Muscle layer of duodenum (tissue), 2 donors: Measurements from ENCODE around the gene BATF2.
A peak's percentile ranks its signal among the peaks of the same experiment; 100 is the strongest.

Source experiments
- H3K27ac ChIP-seq: one replicate; pipeline ENCODE4 v1.7.0; 2013; ENCODE audit warnings: mild to moderate bottlenecking, low read length
- H3K27me3 ChIP-seq: one replicate; pipeline ENCODE4 v1.7.0; 2013; ENCODE audit warnings: low read depth, mild to moderate bottlenecking, control low read depth, low read length
- H3K36me3 ChIP-seq, 2 donors: one replicate each; pipeline ENCODE4 v1.7.0; 2013; ENCODE audit warnings: low read length in 2 of 2, control low read depth in 1 of 2, mild to moderate bottlenecking in 1 of 2; ENCODE audit not compliant: insufficient read depth in 2 of 2, control insufficient read depth in 1 of 2
- H3K4me1 ChIP-seq, 2 donors: one replicate each; pipeline ENCODE4 v1.7.0; 2013; ENCODE audit warnings: low read length in 2 of 2, mild to moderate bottlenecking in 2 of 2, control low read depth in 1 of 2, moderate library complexity in 1 of 2; ENCODE audit not compliant: insufficient read depth in 2 of 2, control insufficient read depth in 1 of 2
- H3K4me3 ChIP-seq, 2 donors: one replicate each; pipeline ENCODE4 v1.7.0; 2013; ENCODE audit warnings: low read length in 2 of 2, low read depth in 1 of 2, mild to moderate bottlenecking in 1 of 2
- H3K9me3 ChIP-seq, 2 donors: one replicate each; pipeline ENCODE4 v1.7.0; 2013; ENCODE audit warnings: low read length in 2 of 2, control low read depth in 1 of 2, mild to moderate bottlenecking in 1 of 2; ENCODE audit not compliant: control insufficient read depth in 1 of 2
- donor health status: healthy.

The BATF2 gene, protein sequence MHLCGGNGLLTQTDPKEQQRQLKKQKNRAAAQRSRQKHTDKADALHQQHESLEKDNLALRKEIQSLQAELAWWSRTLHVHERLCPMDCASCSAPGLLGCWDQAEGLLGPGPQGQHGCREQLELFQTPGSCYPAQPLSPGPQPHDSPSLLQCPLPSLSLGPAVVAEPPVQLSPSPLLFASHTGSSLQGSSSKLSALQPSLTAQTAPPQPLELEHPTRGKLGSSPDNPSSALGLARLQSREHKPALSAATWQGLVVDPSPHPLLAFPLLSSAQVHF

DNA sequence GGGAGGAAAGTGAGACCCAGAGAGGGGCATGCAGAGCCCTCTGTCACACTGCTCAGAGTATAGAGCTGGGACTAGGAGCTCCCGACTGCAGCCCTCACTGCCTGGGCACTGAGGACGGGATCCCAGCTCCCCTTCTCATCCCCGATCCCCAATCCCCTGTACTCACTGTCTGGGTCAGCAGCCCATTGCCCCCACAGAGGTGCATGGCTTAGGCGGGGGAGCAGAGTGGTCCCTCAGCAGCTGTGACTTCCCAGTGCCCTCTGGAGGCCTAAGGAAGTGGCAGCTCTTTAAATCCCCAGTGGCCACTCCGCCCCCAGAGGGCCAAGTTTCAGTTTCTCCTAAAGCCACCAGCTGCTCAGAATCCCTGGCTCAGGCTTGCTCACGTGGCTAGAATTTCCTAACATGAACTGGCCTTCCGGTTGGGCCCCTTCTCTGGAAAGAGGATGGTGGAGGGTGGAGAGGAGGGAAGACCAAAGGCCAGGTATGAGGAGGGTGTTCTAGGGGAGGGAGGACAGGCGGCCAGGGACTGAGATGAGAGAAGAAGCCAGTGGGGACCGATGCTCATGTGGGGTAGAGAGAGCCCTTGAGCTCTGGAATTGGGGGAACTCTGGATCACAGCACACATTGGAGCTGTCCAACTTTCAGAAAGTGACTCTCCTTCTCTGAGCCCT is at the start of gene BATF2:
BATF2 (minus strand) TSS at position 262 of the 671 bp plus-strand sequence; CDS start at position 205, 57 bp downstream.
- H3K36me3 ChIP-seq: peaks cover 0 to 10% of the 10 kb centered on the region in 2 donors
- peak within 1 kb of the TSS; percentile 91 for H3K27ac ChIP-seq
- H3K27me3 ChIP-seq: no peaks in the 10 kb centered on the region
- peak within 1 kb of the TSS; percentile 74 to 88 for H3K4me3 ChIP-seq
- H3K4me1 ChIP-seq: peaks cover 8 to 18% of the 10 kb centered on the region in 2 donors
- no peaks in the 10 kb centered on the region for H3K9me3 ChIP-seq

DNA sequence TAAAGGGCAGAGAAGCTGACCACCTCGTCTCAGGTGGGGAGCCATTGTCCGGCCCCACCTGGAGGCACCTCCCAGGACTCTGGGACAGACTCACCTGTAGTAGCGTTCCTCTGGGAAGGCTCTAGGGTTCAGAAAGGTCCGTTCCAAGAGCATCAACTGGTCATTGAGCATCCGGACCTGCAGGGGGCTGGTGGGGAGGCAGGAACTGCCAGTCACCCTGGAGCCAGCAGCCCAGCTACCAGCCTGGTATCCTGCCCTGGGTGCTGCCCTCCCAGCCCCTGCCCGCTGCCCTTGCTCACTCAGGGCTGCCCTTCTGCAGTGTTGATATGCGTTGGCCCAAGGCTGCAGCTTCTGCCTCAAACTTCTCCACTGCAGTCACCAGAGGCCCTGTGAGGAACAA is 49.0 kb upstream of the BATF2 start:
- H3K36me3 ChIP-seq: peaks cover 4 to 5% of the 10 kb centered on the region in 2 donors
- no peak overlapping the region for H3K27ac ChIP-seq
- H3K9me3 ChIP-seq: no peaks in the 10 kb centered on the region
- peaks cover 0 to 36% of the 10 kb centered on the region in 2 donors for H3K4me1 ChIP-seq
- H3K4me3 ChIP-seq: no peak overlapping the region
- no peaks in the 10 kb centered on the region for H3K27me3 ChIP-seq

DNA sequence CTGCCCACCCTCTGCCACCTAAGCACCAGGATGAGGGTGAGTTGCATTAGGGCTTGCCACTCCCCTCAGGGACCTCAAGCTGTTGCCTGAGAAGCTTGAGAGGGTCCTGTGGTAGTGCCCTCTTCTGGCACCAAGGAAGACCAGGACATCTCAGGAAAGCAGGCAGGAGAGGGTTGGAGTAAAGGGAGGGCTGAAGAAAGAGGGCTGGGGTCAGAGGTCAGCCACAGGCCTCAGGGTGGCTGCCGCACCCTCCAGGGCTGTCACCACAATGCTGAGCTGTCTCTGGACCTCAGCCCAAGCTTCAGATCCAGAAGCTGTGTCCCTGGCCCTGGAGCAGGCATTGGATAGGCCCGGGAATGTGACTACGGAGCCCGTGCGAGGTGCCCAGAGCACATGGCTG is 48.3 kb upstream of the BATF2 start:
- Histone ChIP-seq H3K27me3 (no peaks in the 10 kb centered on the region), H3K4me1 (peaks cover 0 to 41% of the 10 kb centered on the region in 2 donors), H3K9me3 (no peaks in the 10 kb centered on the region), H3K27ac (no peak overlapping the region), H3K4me3 (no peak overlapping the region), H3K36me3 (peaks cover 4 to 5% of the 10 kb centered on the region in 2 donors)

DNA sequence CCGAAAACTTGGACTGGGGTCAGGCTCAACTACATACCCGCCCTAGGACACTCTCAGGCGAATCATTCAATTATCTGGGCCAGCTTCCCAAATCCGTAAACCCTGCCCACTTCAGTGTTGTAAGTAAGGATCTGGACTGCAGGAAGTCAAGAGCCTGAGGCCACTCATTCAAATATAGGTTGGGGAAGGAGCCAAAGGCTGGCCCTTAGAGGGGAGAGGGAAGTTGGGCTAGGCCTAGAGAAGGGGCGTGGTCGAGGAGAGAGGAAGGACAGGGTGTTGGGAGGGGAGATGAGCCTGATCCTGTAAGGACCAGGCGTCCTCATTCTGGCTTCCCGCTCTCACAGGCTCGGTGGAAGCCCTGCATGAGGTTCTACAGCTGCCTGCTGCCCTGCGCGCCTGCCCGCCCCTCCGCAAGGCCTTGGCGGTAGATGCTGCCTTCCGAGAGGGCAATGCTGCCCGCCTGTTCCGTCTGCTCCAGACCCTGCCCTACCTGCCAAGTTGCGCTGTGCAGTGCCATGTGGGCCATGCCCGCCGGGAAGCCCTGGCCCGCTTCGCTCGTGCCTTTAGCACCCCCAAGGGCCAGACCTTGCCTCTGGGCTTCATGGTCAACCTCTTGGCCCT is 47.2 kb upstream of the BATF2 start:
- Histone ChIP-seq H3K27ac (no peak overlapping the region), H3K9me3 (no peaks in the 10 kb centered on the region), H3K36me3 (peaks cover 4 to 5% of the 10 kb centered on the region in 2 donors), H3K4me3 (no peak overlapping the region), H3K4me1 (peaks cover 0 to 44% of the 10 kb centered on the region in 2 donors), H3K27me3 (no peaks in the 10 kb centered on the region)

DNA sequence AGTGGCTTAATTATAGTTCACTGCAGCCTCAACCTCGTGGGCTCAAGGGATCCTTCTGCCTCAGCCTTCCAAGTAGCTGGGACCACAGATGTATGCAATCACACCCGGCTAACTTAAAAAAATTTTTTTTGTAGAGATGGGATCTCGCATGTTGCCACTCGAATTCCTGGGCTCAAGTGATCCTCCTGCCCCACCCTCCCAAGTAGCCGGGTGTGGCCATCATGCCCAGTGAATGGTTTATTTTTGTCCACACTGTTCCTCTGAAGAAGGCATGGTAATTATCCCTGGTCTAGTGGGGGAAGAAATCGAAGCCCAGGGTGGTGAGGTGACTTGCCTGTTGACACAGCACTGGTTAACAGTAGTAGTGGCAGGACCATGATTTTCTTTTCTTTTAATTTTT is 46.1 kb upstream of the BATF2 start:
- H3K36me3 ChIP-seq: peaks cover 8 to 13% of the 10 kb centered on the region in 2 donors
- H3K9me3 ChIP-seq: no peaks in the 10 kb centered on the region
- H3K4me1 ChIP-seq: peaks cover 0 to 38% of the 10 kb centered on the region in 2 donors
- H3K4me3 ChIP-seq: no peak overlapping the region
- H3K27me3 ChIP-seq: no peaks in the 10 kb centered on the region
- H3K27ac ChIP-seq: no peak overlapping the region

DNA sequence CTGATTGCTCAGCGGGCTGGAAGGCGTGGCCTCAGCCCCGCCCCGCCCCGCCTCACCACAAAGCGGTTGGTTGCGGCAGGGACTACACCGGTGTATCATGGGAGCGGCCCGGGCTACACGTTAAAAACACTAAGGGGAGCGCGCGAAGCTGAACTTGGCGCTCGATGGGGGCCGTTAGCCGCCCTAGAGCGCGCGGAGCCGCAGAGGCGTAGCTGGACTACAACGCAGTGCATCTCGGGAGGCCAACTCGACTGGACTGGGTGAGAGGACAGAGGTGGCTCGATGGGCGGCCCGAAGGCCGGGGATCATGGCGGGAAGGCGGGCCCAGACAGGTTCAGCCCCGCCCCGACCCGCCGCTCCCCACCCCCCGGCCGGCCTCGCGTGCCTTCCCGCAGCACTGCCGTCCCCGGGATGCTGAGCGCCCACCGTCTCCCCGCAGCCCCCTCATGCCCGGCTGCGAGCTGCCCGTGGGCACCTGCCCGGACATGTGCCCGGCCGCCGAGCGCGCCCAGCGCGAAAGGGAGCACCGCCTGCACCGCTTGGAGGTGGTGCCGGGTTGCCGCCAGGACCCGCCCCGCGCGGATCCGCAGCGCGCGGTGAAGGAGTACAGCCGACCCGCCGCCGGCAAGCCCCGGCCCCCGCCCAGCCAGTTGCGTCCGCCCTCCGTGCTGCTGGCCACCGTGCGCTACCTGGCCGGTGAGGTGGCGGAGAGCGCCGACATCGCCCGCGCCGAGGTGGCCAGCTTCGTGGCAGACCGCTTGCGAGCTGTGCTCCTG is 44.3 kb upstream of the BATF2 start, which contains the start of gene SAC3D1:
SAC3D1 (plus strand) TSS at position 364 of the 776 bp plus-strand sequence; CDS start at position 447, 83 bp downstream.
- Histone ChIP-seq H3K4me1 (peaks cover 0 to 27% of the 10 kb centered on the region in 2 donors), H3K9me3 (no peaks in the 10 kb centered on the region), H3K27ac (peak within 1 kb of the TSS; percentile 51), H3K36me3 (peaks cover 15 to 26% of the 10 kb centered on the region in 2 donors), H3K27me3 (no peaks in the 10 kb centered on the region), H3K4me3 (peak within 1 kb of the TSS; percentile 59 to 95)

DNA sequence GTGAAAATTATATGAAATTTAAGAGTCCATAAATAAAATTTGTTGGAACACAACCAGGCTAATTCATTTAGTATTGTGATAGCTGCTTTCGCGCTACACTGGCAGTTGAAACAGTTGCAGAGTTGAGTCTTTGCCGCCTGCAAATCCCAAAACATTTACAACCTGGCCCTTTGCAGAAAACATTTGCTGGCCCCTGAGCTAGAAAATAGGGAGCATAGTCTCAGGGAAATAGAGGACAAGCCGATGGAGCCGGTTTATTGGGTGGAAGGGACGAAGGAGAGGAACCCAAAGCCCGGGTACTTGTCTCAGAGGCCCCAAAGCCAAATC is 43.7 kb upstream of the BATF2 start:
- Histone ChIP-seq H3K27ac (peak overlapping the region; percentile 51), H3K36me3 (peaks cover 20 to 32% of the 10 kb centered on the region in 2 donors), H3K27me3 (no peaks in the 10 kb centered on the region), H3K9me3 (no peaks in the 10 kb centered on the region), H3K4me1 (peaks cover 0 to 27% of the 10 kb centered on the region in 2 donors), H3K4me3 (peak overlapping the region; percentile 59 to 95)

DNA sequence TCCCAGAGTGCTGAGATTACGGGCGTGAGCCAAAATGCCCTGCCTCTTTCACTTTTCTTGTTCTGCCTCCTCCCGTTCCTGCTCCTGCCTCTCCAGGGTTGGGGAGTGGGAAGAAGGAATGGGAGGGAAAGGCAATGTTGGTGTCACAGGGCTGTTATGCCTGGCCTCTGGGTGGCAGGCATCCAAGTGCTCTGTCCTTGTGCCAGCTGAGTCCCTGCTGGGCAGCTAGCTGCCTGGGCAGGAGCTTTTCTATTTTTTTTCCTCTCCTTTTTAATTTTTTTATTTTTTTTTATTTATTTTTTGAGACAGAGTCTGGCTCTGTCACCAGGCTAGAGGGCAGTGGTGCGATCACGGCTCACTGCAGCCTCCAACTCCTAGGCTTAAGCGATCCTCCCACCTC is 40.2 kb upstream of the BATF2 start:
- Histone ChIP-seq H3K27ac (no peak overlapping the region), H3K27me3 (no peaks in the 10 kb centered on the region), H3K36me3 (peaks cover 31 to 52% of the 10 kb centered on the region in 2 donors), H3K4me1 (peaks cover 0 to 13% of the 10 kb centered on the region in 2 donors), H3K4me3 (no peak overlapping the region), H3K9me3 (no peaks in the 10 kb centered on the region)

DNA sequence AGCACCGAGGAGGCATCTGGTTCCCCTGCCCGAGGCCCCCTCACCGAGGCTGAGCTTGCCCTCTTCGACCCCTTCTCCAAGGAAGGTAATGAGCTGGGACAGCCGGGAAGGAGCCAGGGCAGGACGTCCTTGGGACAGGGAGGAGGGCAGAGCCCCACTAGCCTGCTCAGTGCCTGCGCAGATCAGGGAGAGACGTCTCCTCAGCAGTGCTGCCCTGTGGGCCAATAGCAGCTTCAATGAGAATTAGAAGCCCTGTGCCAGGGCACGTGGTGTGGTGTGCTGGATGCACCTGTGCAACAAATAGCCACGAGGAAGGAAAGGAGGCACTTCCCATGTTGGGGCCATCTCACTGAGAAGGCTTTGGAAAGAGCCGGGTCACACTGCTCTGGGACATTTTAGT is 38.8 kb upstream of the BATF2 start:
- H3K9me3 ChIP-seq: no peaks in the 10 kb centered on the region
- H3K36me3 ChIP-seq: peaks cover 31 to 61% of the 10 kb centered on the region in 2 donors
- no peaks in the 10 kb centered on the region for H3K27me3 ChIP-seq
- H3K4me1 ChIP-seq: peaks cover 0 to 8% of the 10 kb centered on the region in 2 donors
- no peak overlapping the region for H3K4me3 ChIP-seq
- no peak overlapping the region for H3K27ac ChIP-seq

DNA sequence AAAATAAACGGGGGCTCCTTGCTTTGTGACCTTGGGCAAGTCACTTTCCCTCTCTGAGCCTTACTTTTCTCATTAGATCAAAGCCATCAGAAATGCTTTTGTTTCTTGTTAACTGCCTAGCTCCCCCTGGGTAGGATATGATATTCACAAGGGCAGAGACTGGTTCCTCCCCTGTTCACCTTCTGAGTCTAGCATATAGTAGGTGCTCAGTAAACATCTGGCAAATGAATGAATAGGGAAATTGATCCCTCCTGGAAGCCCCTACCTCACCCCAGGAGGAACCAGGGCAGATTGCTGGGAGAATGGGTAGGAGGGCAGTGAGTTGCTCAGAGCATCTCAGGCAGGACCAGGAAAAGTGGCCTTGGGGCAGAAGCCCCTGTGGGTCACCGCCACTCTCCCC is 37.7 kb upstream of the BATF2 start:
- H3K36me3 ChIP-seq: peaks cover 31 to 61% of the 10 kb centered on the region in 2 donors
- H3K27me3 ChIP-seq: no peaks in the 10 kb centered on the region
- no peaks in the 10 kb centered on the region for H3K9me3 ChIP-seq
- no peak overlapping the region for H3K27ac ChIP-seq
- H3K4me3 ChIP-seq: no peak overlapping the region
- no peaks in the 10 kb centered on the region for H3K4me1 ChIP-seq

DNA sequence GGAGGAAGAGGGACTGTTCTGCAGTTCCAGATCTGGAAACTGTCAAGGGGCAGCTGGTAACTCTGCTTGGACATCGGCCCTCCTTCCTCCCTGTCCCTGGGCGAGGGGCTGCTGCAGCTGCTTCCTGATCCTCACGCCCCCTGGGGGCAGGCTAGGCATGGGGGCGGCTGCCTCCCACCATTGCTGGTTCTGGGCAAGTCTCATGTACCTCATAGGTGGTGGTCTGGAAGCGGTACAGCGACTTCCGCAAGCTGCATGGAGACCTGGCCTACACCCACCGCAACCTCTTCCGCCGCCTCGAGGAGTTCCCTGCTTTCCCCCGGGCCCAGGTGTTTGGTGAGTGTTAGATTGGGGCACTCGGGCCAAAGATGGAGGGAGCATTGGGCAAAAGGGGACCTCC is 35.4 kb upstream of the BATF2 start:
- peaks cover 5 to 11% of the 10 kb centered on the region in 2 donors for H3K4me1 ChIP-seq
- no peaks in the 10 kb centered on the region for H3K9me3 ChIP-seq
- no peak overlapping the region for H3K27ac ChIP-seq
- H3K36me3 ChIP-seq: peaks cover 20 to 46% of the 10 kb centered on the region in 2 donors
- no peak overlapping the region for H3K4me3 ChIP-seq
- H3K27me3 ChIP-seq: no peaks in the 10 kb centered on the region
